HG03060 (cell line): ENCODE data around the gene GDA.
"Not testable (repeated sequence)": the region's sequence is repeated elsewhere in the genome, so short reads cannot be mapped to it uniquely, and the experiment has no call there.

Experiments used
- ATAC-seq: cut with Tn5 transposase; IDR thresholded peaks from one replicate; pipeline ENCODE4 v1.9.1; 2021; ENCODE audit warnings: low read depth, moderate number of reproducible peaks; ENCODE audit not compliant: unreplicated experiment

GDA gene

DNA sequence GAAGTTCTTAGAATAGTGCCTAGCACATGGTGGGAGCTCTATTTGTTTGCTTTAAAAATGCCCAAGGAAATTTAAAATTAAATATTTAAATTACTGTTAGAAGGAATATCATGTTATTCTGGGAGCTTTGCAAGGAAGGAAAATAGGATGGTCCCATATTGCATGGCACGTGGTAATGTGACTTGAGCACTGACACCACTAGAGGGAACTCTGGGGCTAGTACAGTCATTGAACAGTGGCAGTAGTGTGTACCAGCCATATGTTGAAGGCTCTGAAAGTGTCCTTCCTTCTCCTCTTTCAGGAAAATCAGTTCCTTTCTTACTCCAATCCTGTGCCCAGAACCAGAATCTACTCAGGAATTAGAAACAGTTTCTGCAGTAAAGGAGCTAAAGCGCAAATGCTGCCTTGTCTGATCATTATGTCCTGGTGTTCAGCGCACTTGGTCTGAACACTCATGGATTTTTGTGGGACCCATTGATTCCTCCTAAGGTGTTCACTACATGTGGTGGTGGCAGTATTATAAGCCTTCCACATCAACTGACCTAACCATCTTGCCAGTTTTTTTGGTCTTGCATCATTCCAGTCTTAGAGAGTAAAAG lies 54.1 kb downstream of the GDA start:
- ATAC-seq = no peak

- ATAC-seq = no peak
Measured at GRCh38 chr9:72204062-72204461, 54.8 kb downstream of the GDA start.

DNA sequence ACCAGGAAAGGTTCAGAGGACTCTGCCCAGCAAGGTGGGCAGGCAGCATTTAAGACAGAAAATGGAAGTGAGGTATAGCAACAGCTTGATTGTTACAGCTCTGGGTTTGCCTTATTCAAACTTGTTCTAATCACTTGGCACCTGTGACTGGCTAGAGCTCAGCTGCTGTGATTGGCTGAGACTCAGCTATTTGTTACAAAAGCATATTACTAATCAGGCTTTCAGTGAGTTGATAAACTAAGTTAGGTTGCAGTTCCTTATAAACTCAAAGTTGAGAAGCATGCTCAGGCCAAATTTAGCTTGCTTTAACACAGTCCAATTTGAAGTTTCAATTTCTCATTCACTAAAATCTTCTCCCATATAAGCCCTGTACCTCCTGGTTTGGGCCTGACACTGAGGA lies 56.3 kb downstream of the GDA start:
- no peak for ATAC-seq

DNA sequence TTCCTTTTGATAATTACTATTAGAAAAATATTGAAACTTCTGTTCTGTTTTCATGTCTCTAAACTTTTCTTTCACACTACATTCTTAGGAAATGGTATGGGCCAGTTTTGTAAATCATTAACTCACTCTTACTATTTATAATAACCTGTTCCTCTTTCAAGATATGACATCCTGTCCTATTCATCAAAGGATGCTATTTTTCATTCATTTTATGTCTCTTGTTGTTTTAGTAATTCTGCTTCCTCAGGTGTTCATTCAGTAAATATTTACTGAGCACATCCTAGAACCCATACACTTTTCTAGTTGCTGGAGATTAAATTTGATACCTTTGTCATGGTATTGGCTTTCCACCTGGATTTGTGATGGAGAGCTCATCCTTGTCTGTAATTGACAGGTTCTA lies 58.0 kb downstream of the GDA start:
- ATAC-seq = peak; percentile 57

- ATAC-seq = no peak
Measured at GRCh38 chr9:72210522-72210921, 61.3 kb downstream of the GDA start.

DNA sequence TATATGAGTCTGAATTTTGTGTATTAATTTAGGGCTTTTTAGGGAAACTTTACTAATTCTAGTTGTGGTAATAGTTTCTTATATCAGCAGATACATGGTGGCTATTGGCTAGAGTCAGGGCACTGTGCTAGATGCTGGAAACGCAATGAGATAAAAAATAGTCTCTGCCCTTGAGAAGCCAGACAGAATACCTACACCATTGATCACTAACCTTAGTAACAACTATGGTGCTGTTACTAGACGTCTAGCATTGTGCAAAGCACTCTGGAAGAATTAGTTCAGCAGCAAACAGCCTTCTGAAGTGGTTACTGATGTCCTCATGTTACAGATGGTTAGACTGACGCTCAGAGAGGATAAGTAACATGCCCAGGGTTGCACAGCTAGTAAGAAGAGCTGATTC lies 61.8 kb downstream of the GDA start:
- no peak for ATAC-seq

DNA sequence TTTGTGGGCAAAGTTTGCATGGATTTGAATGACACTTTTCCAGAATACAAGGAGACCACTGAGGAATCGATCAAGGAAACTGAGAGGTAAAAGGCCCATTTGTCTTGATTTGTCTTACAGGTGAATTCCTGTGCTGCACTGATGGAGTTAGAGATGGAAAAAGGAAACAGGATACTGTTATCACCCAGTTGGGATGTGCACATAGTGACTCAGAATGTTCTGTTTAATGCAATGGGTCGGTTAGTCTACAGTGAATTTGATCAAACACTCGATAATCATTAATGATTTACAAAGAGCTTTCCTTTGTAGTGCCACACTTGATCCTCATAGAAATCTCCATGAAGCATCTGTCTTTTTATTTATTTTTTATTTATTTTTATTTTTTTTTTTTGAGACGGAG lies 64.7 kb downstream of the GDA start:
- no peak for ATAC-seq

- no peak for ATAC-seq
Measured at GRCh38 chr9:72217306-72217842, 68.1 kb downstream of the GDA start.

- no peak for ATAC-seq
Measured at GRCh38 chr9:72220589-72220988, 71.3 kb downstream of the GDA start.

DNA sequence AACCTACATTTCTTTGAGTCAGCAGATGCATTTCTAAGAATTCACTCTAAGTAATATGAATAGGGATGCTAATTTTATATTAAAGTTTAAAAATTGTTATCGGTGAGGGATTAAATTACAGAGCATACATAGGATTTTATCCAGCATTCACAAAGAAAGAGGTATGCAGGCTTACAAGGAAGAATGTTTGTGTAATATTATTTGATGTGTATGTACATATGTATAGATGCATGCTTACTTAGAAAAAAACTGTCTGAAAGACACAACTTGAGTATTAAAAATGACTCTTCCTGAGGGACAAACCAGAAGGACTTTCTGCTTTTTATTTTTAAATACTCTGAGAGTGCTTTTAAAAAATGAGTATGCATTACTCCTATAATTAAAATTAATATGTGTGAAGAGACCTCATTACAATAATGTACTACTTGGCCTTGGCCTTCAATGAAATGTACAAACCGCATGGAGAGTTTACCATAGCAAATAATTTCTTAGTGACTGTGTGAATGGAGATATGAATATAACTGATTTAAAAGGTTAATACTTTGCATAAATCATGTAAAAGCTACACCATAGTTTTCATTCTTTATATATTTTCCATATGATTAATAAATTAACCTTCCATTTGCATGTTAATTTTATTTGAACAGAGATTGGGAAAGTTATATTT lies 77.0 kb downstream of the GDA start:
- ATAC-seq = no peak

DNA sequence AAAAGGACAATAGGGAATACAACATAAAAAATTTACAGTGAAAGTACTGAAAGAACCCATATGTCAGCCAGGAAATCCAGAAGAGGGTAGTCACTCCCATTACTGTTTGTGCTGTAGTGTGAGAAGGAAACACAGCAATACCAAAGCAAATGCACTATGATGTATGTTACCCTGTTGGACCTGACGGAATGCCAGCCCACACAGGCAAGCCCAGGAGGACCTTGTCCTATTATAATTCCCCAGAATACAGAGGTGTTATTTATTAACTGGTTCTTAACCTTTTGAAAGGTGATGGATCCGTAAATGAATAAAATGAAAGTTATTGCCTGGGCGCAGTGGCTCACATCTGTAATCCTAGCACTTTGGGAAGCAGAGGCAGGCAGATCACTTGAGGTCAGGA lies 79.0 kb downstream of the GDA start:
- ATAC-seq = no peak

GRCh38 chr9:72232778-72233177 lies 83.5 kb downstream of the GDA start:
- no peak for ATAC-seq

GRCh38 chr9:72247549-72247948 lies 98.3 kb downstream of the GDA start:
- ATAC-seq = no peak

DNA sequence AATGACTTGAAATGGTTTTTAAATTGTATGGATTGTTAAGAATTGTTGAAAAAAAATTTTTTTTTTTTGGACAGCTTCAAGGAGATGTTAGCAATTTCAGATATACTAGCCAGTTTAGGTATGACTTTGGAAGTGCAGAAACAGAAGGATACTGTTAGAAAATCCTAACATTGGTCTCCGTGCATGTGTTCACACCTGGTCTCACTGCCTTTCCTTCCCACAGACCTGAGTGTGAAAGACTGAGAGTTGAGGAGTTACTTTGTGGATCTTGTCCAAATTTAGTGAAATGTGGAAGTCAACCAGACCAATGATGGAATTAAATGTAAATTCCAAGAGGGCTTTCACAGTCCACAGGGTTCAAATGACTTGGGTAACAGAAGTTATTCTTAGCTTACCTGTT lies 102.3 kb downstream of the GDA start:
- ATAC-seq = no peak

- no peak for ATAC-seq
Measured at GRCh38 chr9:72254901-72255545, 105.8 kb downstream of the GDA start.

DNA sequence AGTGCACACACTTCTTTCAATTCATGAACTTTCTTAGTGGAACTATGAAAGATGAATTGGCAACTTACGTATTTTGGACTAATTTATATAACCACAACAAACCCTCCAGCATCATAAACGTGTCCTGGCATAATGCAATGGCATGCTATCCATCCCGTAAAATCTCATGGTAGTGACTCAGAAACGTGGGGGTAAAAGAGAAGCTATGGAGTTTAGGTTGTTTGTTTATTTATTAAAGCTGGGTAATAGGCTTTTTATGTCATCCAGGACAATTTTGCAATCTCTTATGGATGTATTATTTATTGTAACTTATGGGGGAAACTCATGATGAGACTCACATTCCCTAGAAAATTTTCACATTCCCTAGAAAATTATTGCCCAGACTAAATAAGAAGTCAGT lies 106.3 kb downstream of the GDA start:
- no peak for ATAC-seq

DNA sequence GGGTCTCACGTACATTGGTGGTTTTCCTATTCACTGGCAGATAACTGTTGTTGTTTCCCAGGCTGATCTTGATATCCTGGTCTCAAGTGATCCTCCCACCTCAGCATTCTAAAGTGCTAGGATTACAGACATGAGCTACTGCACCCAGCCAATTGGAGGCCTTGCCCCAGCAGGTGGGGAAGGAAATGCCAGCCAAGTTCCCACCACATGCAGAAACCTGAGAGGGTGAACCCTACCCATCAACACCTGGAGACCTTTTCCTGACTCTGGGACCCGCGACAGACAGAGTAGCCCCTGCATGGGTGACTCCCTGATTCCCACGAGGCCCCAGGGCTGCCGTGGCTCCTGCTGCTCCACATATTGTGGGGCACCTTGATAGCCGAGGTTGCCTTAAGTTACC lies 107.7 kb downstream of the GDA start:
- ATAC-seq = no peak

- no peak for ATAC-seq
Measured at GRCh38 chr9:72257814-72258213, 108.6 kb downstream of the GDA start.

DNA sequence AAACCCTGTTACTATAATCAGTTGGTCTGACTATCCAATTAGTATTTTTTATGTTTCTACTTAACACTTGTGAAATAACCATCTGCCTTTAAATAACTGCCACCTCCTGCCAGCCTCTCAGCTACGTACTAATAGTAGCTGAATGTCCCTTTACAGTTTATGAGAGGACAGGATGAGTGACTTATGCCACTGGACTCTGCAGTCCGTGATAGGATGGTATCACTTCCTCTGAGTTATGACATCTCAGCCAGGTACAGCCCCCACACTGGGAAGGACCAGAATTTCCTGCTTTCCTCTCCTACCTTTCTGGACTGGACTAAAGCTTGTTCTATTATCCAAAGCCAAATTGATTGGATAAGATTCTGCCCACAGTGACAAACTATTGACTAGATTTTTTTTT lies 112.8 kb downstream of the GDA start:
- ATAC-seq = no peak

- no peak for ATAC-seq
Measured at GRCh38 chr9:72263572-72263971, 114.3 kb downstream of the GDA start.

DNA sequence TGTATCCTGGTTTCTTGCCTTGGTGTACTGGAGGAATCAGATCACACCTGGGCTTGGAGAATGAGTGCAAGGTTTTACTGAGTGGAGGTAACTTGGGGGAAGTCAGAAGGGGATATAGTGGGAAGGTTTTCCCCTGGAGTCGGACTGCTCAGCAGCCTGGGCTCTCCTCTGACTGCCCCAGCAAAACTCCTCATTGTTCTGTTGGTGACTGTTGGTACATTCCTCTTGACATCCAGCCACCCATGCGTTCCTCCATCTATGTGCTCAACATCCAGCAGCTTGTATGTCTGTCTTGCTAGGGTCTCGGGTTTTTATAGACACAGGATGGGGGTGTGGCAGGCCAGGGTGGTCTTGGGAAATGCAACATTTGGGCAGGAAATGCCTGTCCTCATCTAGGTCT lies 119.7 kb downstream of the GDA start:
- ATAC-seq = no peak

- ATAC-seq = not testable (repeated sequence)
Measured at GRCh38 chr9:72270359-72270758, 121.1 kb downstream of the GDA start.
